ELF-1 (cell line): ENCODE results near the gene HIVEP1.
A peak's percentile ranks its signal among the peaks of the same experiment; 100 is the strongest.
"Not testable (repeated sequence)": the region's sequence is repeated elsewhere in the genome, so short reads cannot be mapped to it uniquely, and the experiment has no call there.

Source experiments
- DNase-seq: peaks from one replicate; pipeline ENCODE4 v3.0.0-alpha.2; 2016; ENCODE audit warnings: low read depth, low spot score

Gene HIVEP1

GRCh38 chr6:12152023-12152970 is 140.2 kb downstream of the HIVEP1 start:
- DNase-seq = no peak

- not testable (repeated sequence) for DNase-seq
Observed at GRCh38 chr6:12155769-12156168, 143.7 kb downstream of the HIVEP1 start.

GRCh38 chr6:12158686-12159415 is 146.7 kb downstream of the HIVEP1 start:
- no peak for DNase-seq

GRCh38 chr6:12160326-12160725 is 148.2 kb downstream of the HIVEP1 start:
- no peak for DNase-seq

- DNase-seq = no peak
Observed at GRCh38 chr6:12162213-12162612, 150.1 kb downstream of the HIVEP1 start.

GRCh38 chr6:12163149-12163548 is 151.0 kb downstream of the HIVEP1 start:
- DNase-seq = no peak

- DNase-seq = peak; percentile 45
Observed at GRCh38 chr6:12163744-12164507, 151.8 kb downstream of the HIVEP1 start.

GRCh38 chr6:12164508-12164770 is 152.3 kb downstream of the HIVEP1 start:
- DNase-seq = no peak

- DNase-seq = no peak
Observed at GRCh38 chr6:12165297-12165696, 153.2 kb downstream of the HIVEP1 start.

GRCh38 chr6:12165722-12166280 is 153.7 kb downstream of the HIVEP1 start:
- DNase-seq = no peak

- DNase-seq = no peak
Observed at GRCh38 chr6:12169377-12169776, 157.3 kb downstream of the HIVEP1 start.

GRCh38 chr6:12170351-12171092 is 158.4 kb downstream of the HIVEP1 start:
- DNase-seq = no peak

GRCh38 chr6:12171717-12172116 is 159.6 kb downstream of the HIVEP1 start:
- no peak for DNase-seq

GRCh38 chr6:12172572-12172971 is 160.5 kb downstream of the HIVEP1 start:
- no peak for DNase-seq

GRCh38 chr6:12173181-12173580 is 161.1 kb downstream of the HIVEP1 start:
- DNase-seq = no peak

- DNase-seq = no peak
Observed at GRCh38 chr6:12173661-12174060, 161.5 kb downstream of the HIVEP1 start.

GRCh38 chr6:12174878-12175277 is 162.8 kb downstream of the HIVEP1 start:
- DNase-seq = no peak

- DNase-seq = no peak
Observed at GRCh38 chr6:12175626-12176025, 163.5 kb downstream of the HIVEP1 start.

GRCh38 chr6:12176782-12177181 is 164.7 kb downstream of the HIVEP1 start:
- not testable (repeated sequence) for DNase-seq

GRCh38 chr6:12178521-12178920 is 166.4 kb downstream of the HIVEP1 start:
- no peak for DNase-seq

- DNase-seq = no peak
Observed at GRCh38 chr6:12181481-12181880, 169.4 kb downstream of the HIVEP1 start.
